ENCODE data around the gene LRIT3.
"Not testable (repeated sequence)": the region's sequence is repeated elsewhere in the genome, so short reads cannot be mapped to it uniquely, and the experiment has no call there.

LRIT3 gene

GRCh38 chr4:109859426-109860300 is 11.8 kb downstream of the LRIT3 start:
- not testable (repeated sequence) for DNase-seq

- no peak for DNase-seq
Measured at GRCh38 chr4:109861271-109861670, 13.4 kb downstream of the LRIT3 start.

GRCh38 chr4:109861916-109862511 is 14.1 kb downstream of the LRIT3 start:
- no peak for DNase-seq

- no peak for DNase-seq
Measured at GRCh38 chr4:109864134-109864533, 16.2 kb downstream of the LRIT3 start.

GRCh38 chr4:109870061-109870460 is 22.2 kb downstream of the LRIT3 start:
- DNase-seq: no peak

DNA sequence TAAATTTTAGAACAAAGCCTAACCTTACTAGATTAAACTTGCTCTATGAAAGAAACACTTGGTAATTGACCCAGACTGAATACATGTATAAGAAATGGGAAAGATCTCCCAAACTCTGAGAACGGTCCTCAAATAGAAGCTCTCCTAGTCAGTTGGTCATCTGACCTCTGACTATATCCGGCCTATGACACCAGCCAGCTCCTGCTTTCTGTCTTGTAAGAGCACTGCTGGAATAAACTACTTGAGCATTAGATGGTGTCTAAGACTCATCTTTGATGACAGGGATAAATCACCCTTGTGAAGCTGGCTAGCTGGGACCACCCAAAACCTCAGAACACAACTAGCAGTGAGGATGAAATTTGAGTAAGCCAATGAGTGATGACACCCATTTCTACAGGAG is 24.2 kb downstream of the LRIT3 start:
- no peak for DNase-seq

DNA sequence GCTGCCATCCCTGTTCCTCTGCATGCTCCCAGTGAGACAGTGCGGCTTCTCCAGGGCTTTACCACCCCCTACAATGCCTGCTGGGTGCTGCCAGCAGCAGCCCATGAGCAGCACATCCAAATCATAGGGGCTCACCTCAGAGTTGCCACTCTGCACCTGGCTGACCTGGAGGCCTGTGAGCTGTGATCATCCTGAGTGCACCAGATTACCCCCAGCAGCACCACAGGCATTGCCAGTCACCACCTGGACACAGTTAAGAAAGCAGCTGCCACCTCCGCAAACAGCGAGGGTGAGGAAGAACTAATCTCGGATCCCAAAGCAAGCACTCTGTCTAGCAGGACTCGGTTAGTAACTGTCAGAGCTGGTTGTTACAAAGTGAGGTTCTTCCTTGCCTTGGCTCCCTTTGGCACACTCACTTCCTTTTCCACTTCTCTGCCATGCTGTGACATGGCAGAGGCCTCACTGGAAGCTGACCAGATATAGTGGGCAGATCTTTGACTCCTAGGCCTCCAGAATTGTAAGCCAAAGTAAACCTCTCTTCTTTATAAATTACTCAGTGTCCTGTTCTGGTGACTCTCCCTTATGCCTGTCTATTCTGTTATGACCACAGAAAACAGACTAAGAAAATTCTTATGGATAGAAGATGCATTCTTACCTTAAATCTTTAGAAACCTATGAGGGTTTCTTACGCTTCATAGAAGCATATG is 25.2 kb downstream of the LRIT3 start:
- no peak for DNase-seq

DNA sequence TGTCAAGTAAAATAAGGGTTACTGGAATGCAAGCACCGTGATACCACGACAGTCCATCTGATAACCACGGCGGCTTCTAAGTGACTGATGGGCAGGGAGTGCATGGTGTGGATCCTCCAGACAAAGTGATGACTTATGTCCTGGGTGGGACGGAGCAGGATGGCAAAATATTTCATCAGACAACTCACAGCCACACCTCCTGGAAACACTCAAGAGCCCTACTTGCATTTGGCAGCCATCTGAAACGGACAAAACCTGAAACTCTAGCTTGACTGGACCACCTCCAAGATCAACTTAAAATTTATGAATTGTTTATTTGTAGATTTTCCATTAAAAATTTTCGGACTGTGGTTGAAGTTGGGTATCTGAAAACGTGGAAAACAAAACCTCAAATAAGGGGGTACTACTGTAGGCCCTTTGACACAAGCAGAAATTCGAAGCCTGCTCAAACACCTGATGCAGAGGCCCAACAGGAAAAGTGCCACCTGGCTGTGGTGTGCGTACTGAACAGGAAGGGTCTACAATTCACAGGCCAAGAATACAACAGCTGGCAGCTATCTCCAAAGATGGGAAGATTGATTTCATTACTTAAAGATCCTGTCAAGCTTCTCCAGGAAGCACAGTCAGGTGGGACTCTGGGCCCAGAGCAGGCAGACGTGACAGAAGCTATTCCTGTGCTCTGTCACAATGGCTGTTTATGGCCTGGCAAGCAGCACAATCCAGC is 26.0 kb downstream of the LRIT3 start:
- DNase-seq: no peak

DNA sequence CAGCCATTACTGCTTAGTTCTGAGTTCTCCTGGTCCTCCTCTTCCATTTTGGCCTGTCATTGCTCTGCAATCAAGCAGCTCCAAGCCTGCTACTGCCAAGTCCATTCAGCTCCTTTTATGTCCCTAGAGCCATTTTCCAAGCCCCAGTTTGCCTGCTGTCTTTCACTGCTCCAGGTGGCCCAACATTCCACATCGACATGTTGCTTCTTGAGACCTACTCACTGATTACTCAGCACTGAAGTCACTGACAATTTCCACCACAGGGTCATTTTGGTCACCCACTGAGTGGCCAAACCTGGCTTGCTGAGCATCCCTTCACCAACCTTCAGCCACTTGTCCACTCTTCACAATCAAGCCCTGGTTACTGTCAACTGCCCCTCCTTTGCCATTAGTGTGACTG is 27.2 kb downstream of the LRIT3 start:
- DNase-seq: no peak

- DNase-seq: not testable (repeated sequence)
Measured at GRCh38 chr4:109875553-109875952, 27.6 kb downstream of the LRIT3 start.

- no peak for DNase-seq
Measured at GRCh38 chr4:109876634-109877265, 28.8 kb downstream of the LRIT3 start.

DNA sequence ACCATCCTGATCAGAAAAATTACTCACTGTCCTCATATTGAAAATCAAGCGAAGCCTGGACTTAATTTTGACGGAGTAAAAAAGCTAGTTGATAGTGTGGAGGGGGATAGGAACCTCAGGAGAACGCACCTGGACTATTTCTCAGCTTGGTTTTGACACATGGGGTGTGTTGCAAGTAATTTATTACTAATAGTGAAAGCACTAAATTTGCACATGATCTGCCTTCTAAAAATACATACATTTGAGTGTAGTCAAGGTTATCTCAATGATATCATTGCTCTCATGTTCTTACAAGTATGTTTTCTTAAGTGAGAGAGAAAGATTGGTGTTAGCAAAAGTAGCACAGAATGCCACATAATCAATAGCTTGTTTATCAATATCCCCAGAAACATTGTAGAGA is 29.5 kb downstream of the LRIT3 start:
- no peak for DNase-seq

- no peak for DNase-seq
Measured at GRCh38 chr4:109878355-109878754, 30.4 kb downstream of the LRIT3 start.

- DNase-seq: no peak
Measured at GRCh38 chr4:109879081-109879480, 31.2 kb downstream of the LRIT3 start.

- no peak for DNase-seq
Measured at GRCh38 chr4:109879636-109880314, 31.9 kb downstream of the LRIT3 start.

GRCh38 chr4:109886303-109886702 is 38.4 kb downstream of the LRIT3 start:
- no peak for DNase-seq

GRCh38 chr4:109887071-109887470 is 39.2 kb downstream of the LRIT3 start:
- no peak for DNase-seq

- no peak for DNase-seq
Measured at GRCh38 chr4:109890076-109890475, 42.2 kb downstream of the LRIT3 start.

- no peak for DNase-seq
Measured at GRCh38 chr4:109902559-109903251, 54.8 kb downstream of the LRIT3 start.

DNA sequence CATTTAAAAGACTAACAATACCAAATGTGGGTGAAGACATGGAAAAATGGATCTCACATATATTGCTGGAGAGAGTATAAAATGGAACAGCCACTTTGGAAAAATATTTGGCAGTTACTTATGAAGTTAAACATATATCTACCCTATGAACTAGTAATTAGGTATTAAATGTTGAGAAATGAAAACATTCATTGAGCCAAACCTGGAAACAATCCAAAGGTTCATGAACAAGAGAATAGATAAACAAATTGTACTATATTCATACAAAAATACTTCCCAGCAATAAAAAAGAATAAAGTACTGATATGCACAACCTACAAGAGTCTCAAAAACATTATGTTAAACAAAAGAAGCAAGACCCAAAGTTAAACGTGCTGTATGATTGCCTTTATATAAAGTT is 60.8 kb downstream of the LRIT3 start:
- DNase-seq: no peak

- DNase-seq: no peak
Measured at GRCh38 chr4:109910256-109910655, 62.3 kb downstream of the LRIT3 start.
